Adipocyte (in vitro differentiated cells): ENCODE results near the gene MRAS.

Source experiments
- DNase-seq: peaks from one replicate; pipeline ENCODE4 v3.0.0-alpha.2; 2015; ENCODE audit warnings: low read depth
- H3K27me3 ChIP-seq: replicated peaks from 2 replicates; pipeline ENCODE4 v1.7.0; 2013; ENCODE audit warnings: mild to moderate bottlenecking, low read length, moderate library complexity; ENCODE audit not compliant: control insufficient read depth, insufficient read depth
- H3K36me3 ChIP-seq: 2 replicates; pipeline ENCODE4 v1.7.0; 2013; ENCODE audit warnings: low read length, mild to moderate bottlenecking, moderate library complexity; ENCODE audit not compliant: control insufficient read depth, insufficient read depth, severe bottlenecking
- H3K4me1 ChIP-seq: 2 replicates; pipeline ENCODE4 v1.7.0; 2013; ENCODE audit warnings: mild to moderate bottlenecking, low read length, moderate library complexity; ENCODE audit not compliant: control insufficient read depth, insufficient read depth
- H3K4me3 ChIP-seq: 2 replicates; pipeline ENCODE4 v1.7.0; 2013; ENCODE audit warnings: mild to moderate bottlenecking, low read length, moderate library complexity
- H3K9ac ChIP-seq: 2 replicates; pipeline ENCODE4 v1.7.0; 2013; ENCODE audit warnings: mild to moderate bottlenecking, low read length, moderate library complexity
- H3K9me3 ChIP-seq: 2 replicates; pipeline ENCODE4 v1.7.0; 2013; ENCODE audit warnings: mild to moderate bottlenecking, low read length, moderate library complexity; ENCODE audit not compliant: control insufficient read depth

MRAS gene

GRCh38 chr3:138359919-138360868 lies 11.8 kb downstream of the MRAS start:
- H3K4me1 ChIP-seq, result peaks cover 55% of the 10 kb centered on the region
- DNase-seq, result no peak
- no peak overlapping the region for H3K4me3 ChIP-seq

GRCh38 chr3:138360869-138361525 lies 12.6 kb downstream of the MRAS start:
- no peak for DNase-seq
- H3K36me3 ChIP-seq, result peaks cover 9% of the 10 kb centered on the region

More at GRCh38 chr3:138359919-138360868, 11.8 kb downstream of the MRAS start:
- Histone ChIP-seq H3K9ac (no peak overlapping the region), H3K9me3 (no peaks in the 10 kb centered on the region), H3K36me3 (peaks cover 17% of the 10 kb centered on the region), H3K27me3 (no peaks in the 10 kb centered on the region)

GRCh38 chr3:138361561-138361971 lies 13.2 kb downstream of the MRAS start:
- no peaks in the 10 kb centered on the region for H3K27me3 ChIP-seq
- H3K9me3 ChIP-seq, result no peaks in the 10 kb centered on the region
- H3K4me3 ChIP-seq, result no peak overlapping the region
- no peak overlapping the region for H3K9ac ChIP-seq
- DNase-seq, result no peak
- peaks cover 59% of the 10 kb centered on the region for H3K4me1 ChIP-seq
- H3K36me3 ChIP-seq, result peaks cover 6% of the 10 kb centered on the region

More at GRCh38 chr3:138360869-138361525, 12.6 kb downstream of the MRAS start:
- no peaks in the 10 kb centered on the region for H3K27me3 ChIP-seq
- no peaks in the 10 kb centered on the region for H3K9me3 ChIP-seq
- H3K4me3 ChIP-seq, result no peak overlapping the region
- H3K9ac ChIP-seq, result no peak overlapping the region
- peaks cover 57% of the 10 kb centered on the region for H3K4me1 ChIP-seq

- Histone ChIP-seq H3K4me3 (no peak overlapping the region), H3K9me3 (no peaks in the 10 kb centered on the region), H3K4me1 (peaks cover 54% of the 10 kb centered on the region), H3K9ac (no peak overlapping the region), H3K27me3 (no peaks in the 10 kb centered on the region), H3K36me3 (peaks cover 6% of the 10 kb centered on the region)
- no peak for DNase-seq
These were observed 14.2 kb downstream of the MRAS start for GRCh38 chr3:138362538-138362937.

GRCh38 chr3:138363322-138363721 lies 14.9 kb downstream of the MRAS start:
- Histone ChIP-seq H3K4me1 (peaks cover 54% of the 10 kb centered on the region), H3K27me3 (no peaks in the 10 kb centered on the region), H3K36me3 (peaks cover 6% of the 10 kb centered on the region), H3K4me3 (no peak overlapping the region), H3K9me3 (no peaks in the 10 kb centered on the region), H3K9ac (no peak overlapping the region)
- no peak for DNase-seq

GRCh38 chr3:138364356-138365252 lies 16.2 kb downstream of the MRAS start:
- Histone ChIP-seq H3K4me1 (peaks cover 50% of the 10 kb centered on the region), H3K36me3 (peaks cover 6% of the 10 kb centered on the region), H3K4me3 (no peak overlapping the region), H3K27me3 (no peaks in the 10 kb centered on the region), H3K9me3 (no peaks in the 10 kb centered on the region), H3K9ac (no peak overlapping the region)
- no peak for DNase-seq

GRCh38 chr3:138365253-138365555 lies 16.8 kb downstream of the MRAS start:
- Histone ChIP-seq H3K9ac (no peak overlapping the region), H3K4me1 (peaks cover 50% of the 10 kb centered on the region), H3K36me3 (peaks cover 6% of the 10 kb centered on the region), H3K27me3 (no peaks in the 10 kb centered on the region), H3K9me3 (no peaks in the 10 kb centered on the region), H3K4me3 (no peak overlapping the region)
- no peak for DNase-seq

GRCh38 chr3:138366006-138366759 lies 17.8 kb downstream of the MRAS start:
- Histone ChIP-seq H3K9ac (no peak overlapping the region), H3K4me3 (no peak overlapping the region), H3K4me1 (peaks cover 42% of the 10 kb centered on the region), H3K9me3 (no peaks in the 10 kb centered on the region), H3K27me3 (no peaks in the 10 kb centered on the region), H3K36me3 (peaks cover 6% of the 10 kb centered on the region)
- no peak for DNase-seq

GRCh38 chr3:138367326-138367850 lies 19.0 kb downstream of the MRAS start:
- H3K4me3 ChIP-seq, result no peak overlapping the region
- DNase-seq, result no peak
- H3K9me3 ChIP-seq, result no peaks in the 10 kb centered on the region
- H3K27me3 ChIP-seq, result no peaks in the 10 kb centered on the region
- H3K9ac ChIP-seq, result no peak overlapping the region
- peaks cover 31% of the 10 kb centered on the region for H3K4me1 ChIP-seq
- peaks cover 6% of the 10 kb centered on the region for H3K36me3 ChIP-seq

GRCh38 chr3:138367911-138368310 lies 19.5 kb downstream of the MRAS start:
- H3K4me1 ChIP-seq, result peaks cover 31% of the 10 kb centered on the region
- no peak overlapping the region for H3K9ac ChIP-seq
- H3K27me3 ChIP-seq, result no peaks in the 10 kb centered on the region

More at GRCh38 chr3:138367911-138368310, 19.5 kb downstream of the MRAS start:
- peaks cover 8% of the 10 kb centered on the region for H3K36me3 ChIP-seq
- DNase-seq, result peak; percentile 48
- no peaks in the 10 kb centered on the region for H3K9me3 ChIP-seq
- no peak overlapping the region for H3K4me3 ChIP-seq
